GM12864 (cell line): ENCODE data around the gene QTRT2.

Experiments used
- DNase-seq: peaks from one replicate; pipeline ENCODE4 v3.0.0-alpha.2; 2011; ENCODE audit warnings: low read depth
- H3K4me3 ChIP-seq: 2 replicates; pipeline ENCODE4 v1.5.1; 2011; ENCODE audit warnings: mild to moderate bottlenecking, low read depth, low read length, control low read depth
- TF ChIP-seq, protein P1 (sequence below): IDR thresholded peaks from 2 replicates; pipeline ENCODE4 v1.5.1; 2011; ENCODE audit warnings: low read depth, mild to moderate bottlenecking, moderate library complexity, low read length, control low read depth, inconsistent platforms; ENCODE audit errors: missing control alignments

Gene QTRT2

GRCh38 chr3:114089675-114090074, 33.1 kb downstream of the QTRT2 start:
- no peak overlapping the region for H3K4me3 ChIP-seq
- TF ChIP-seq, protein P1, sequence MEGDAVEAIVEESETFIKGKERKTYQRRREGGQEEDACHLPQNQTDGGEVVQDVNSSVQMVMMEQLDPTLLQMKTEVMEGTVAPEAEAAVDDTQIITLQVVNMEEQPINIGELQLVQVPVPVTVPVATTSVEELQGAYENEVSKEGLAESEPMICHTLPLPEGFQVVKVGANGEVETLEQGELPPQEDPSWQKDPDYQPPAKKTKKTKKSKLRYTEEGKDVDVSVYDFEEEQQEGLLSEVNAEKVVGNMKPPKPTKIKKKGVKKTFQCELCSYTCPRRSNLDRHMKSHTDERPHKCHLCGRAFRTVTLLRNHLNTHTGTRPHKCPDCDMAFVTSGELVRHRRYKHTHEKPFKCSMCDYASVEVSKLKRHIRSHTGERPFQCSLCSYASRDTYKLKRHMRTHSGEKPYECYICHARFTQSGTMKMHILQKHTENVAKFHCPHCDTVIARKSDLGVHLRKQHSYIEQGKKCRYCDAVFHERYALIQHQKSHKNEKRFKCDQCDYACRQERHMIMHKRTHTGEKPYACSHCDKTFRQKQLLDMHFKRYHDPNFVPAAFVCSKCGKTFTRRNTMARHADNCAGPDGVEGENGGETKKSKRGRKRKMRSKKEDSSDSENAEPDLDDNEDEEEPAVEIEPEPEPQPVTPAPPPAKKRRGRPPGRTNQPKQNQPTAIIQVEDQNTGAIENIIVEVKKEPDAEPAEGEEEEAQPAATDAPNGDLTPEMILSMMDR = no peak
- no peak for DNase-seq

GRCh38 chr3:114092151-114093015, 35.8 kb downstream of the QTRT2 start:
- TF ChIP-seq, protein P1 = no peak
- no peak for DNase-seq

GRCh38 chr3:114093016-114093380, 36.5 kb downstream of the QTRT2 start:
- H3K4me3 ChIP-seq = no peak overlapping the region
- DNase-seq = no peak
- TF ChIP-seq, protein P1 = no peak

More at GRCh38 chr3:114092151-114093015, 35.8 kb downstream of the QTRT2 start:
- H3K4me3 ChIP-seq = no peak overlapping the region

GRCh38 chr3:114093596-114093995, 37.1 kb downstream of the QTRT2 start:
- TF ChIP-seq, protein P1 = no peak
- no peak overlapping the region for H3K4me3 ChIP-seq
- no peak for DNase-seq

GRCh38 chr3:114095796-114096195, 39.3 kb downstream of the QTRT2 start:
- DNase-seq = no peak
- H3K4me3 ChIP-seq = no peak overlapping the region
- TF ChIP-seq, protein P1 = no peak

- TF ChIP-seq, protein P1 = no peak
- H3K4me3 ChIP-seq = no peak overlapping the region
- no peak for DNase-seq
These were observed 44.6 kb downstream of the QTRT2 start for GRCh38 chr3:114101101-114101500.

DNA sequence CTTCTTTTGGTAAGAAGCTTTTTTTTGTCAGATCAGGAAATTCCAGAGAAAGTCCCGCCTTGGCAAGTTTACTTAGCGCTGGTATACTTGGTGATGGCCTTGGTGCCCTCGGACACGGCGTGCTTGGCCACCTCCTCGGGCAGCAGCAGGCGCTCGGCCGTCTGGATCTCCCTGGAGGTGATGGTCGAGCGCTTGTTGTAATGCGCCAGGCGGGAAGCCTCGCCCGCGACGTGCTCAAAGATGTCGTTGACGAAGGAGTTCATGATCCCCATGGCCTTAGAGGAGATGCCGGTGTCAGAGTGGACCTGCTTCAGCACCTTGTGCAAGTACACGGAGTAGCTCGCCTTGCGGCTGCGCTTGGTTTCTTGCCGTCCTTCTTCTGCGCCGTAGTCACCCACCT, 46.6 kb downstream of the QTRT2 start:
- DNase-seq = no peak
- no peak overlapping the region for H3K4me3 ChIP-seq
- TF ChIP-seq, protein P1 = no peak
